Measurements from ENCODE around the gene SLC4A5.
A peak's percentile ranks its signal among the peaks of the same experiment; 100 is the strongest.

SLC4A5 gene

GRCh38 chr2:74333175-74333574 lies 10.0 kb downstream of the SLC4A5 start:
- H3K4me3 ChIP-seq (ENCODE audit: low read length) = no peak overlapping the region
- no peaks in the 10 kb centered on the region for H3K9me2 ChIP-seq (replicated peaks; ENCODE audit: control insufficient read depth, low read length)
- H3K27me3 ChIP-seq (ENCODE audit: control insufficient read depth, low read length) = peaks cover 14% of the 10 kb centered on the region; the same call in 1 of the 2 replicates
- no peaks in the 10 kb centered on the region for H3F3A ChIP-seq (ENCODE audit: control insufficient read depth, insufficient read depth)
- no peaks in the 10 kb centered on the region for H3K79me2 ChIP-seq (ENCODE audit: control insufficient read depth, low read length)
- H3K4me2 ChIP-seq (ENCODE audit: low read length) = no peak overlapping the region
- no peaks in the 10 kb centered on the region for H4K20me1 ChIP-seq (ENCODE audit: control insufficient read depth, insufficient read depth, low read depth, low read length)
- TF ChIP-seq EZH2phosphoT487 (IDR thresholded peaks at IDR 0.05; ENCODE audit: borderline replicate concordance, low read length) (no peak), CTCF (IDR thresholded peaks at IDR 0.05; ENCODE audit: low read depth, low read length, poor library complexity, severe bottlenecking) (peak; percentile 35)
- H3K4me1 ChIP-seq (ENCODE audit: control insufficient read depth, low read length) = no peaks in the 10 kb centered on the region
- H3K36me3 ChIP-seq (ENCODE audit: control insufficient read depth, low read length) = no peaks in the 10 kb centered on the region
- no peak overlapping the region for H3K27ac ChIP-seq (ENCODE audit: low read depth, low read length)
- H3K9me3 ChIP-seq (ENCODE audit: control insufficient read depth, insufficient read depth, low read length) = no peaks in the 10 kb centered on the region

GRCh38 chr2:74332550-74333174 lies 10.6 kb downstream of the SLC4A5 start:
- Histone ChIP-seq H3K36me3 (ENCODE audit: control insufficient read depth, low read length) (no peaks in the 10 kb centered on the region), H3K27me3 (ENCODE audit: control insufficient read depth, low read length) (peaks cover 17% of the 10 kb centered on the region), H3K9me2 (replicated peaks; ENCODE audit: control insufficient read depth, low read length) (no peaks in the 10 kb centered on the region), H3F3A (ENCODE audit: control insufficient read depth, insufficient read depth) (no peaks in the 10 kb centered on the region), H4K20me1 (ENCODE audit: control insufficient read depth, insufficient read depth, low read depth, low read length) (no peaks in the 10 kb centered on the region), H3K4me3 (ENCODE audit: low read length) (no peak overlapping the region), H3K4me2 (ENCODE audit: low read length) (no peak overlapping the region), H3K9me3 (ENCODE audit: control insufficient read depth, insufficient read depth, low read length) (no peaks in the 10 kb centered on the region), H3K4me1 (ENCODE audit: control insufficient read depth, low read length) (no peaks in the 10 kb centered on the region), H3K79me2 (ENCODE audit: control insufficient read depth, low read length) (no peaks in the 10 kb centered on the region), H3K27ac (ENCODE audit: low read depth, low read length) (no peak overlapping the region)
- TF ChIP-seq CTCF (IDR thresholded peaks at IDR 0.05; ENCODE audit: low read depth, low read length, poor library complexity, severe bottlenecking) (no peak), EZH2phosphoT487 (IDR thresholded peaks at IDR 0.05; ENCODE audit: borderline replicate concordance, low read length) (no peak)

GRCh38 chr2:74328573-74328972 lies 14.6 kb downstream of the SLC4A5 start:
- no peak overlapping the region for H3K4me3 ChIP-seq (ENCODE audit: low read length)
- H3K27me3 ChIP-seq (ENCODE audit: control insufficient read depth, low read length) = peaks cover 31% of the 10 kb centered on the region
- no peak for TF ChIP-seq EZH2phosphoT487 (IDR thresholded peaks at IDR 0.05; ENCODE audit: borderline replicate concordance, low read length)
- no peak for TF ChIP-seq CTCF (IDR thresholded peaks at IDR 0.05; ENCODE audit: low read depth, low read length, poor library complexity, severe bottlenecking)

More at GRCh38 chr2:74328573-74328972, 14.6 kb downstream of the SLC4A5 start:
- no peak overlapping the region for H3K27ac ChIP-seq (ENCODE audit: low read depth, low read length)
- no peaks in the 10 kb centered on the region for H3K9me3 ChIP-seq (ENCODE audit: control insufficient read depth, insufficient read depth, low read length)
- no peaks in the 10 kb centered on the region for H4K20me1 ChIP-seq (ENCODE audit: control insufficient read depth, insufficient read depth, low read depth, low read length)
- no peak overlapping the region for H3K4me2 ChIP-seq (ENCODE audit: low read length)
- no peaks in the 10 kb centered on the region for H3K4me1 ChIP-seq (ENCODE audit: control insufficient read depth, low read length)
- no peaks in the 10 kb centered on the region for H3K9me2 ChIP-seq (replicated peaks; ENCODE audit: control insufficient read depth, low read length)
- no peaks in the 10 kb centered on the region for H3F3A ChIP-seq (ENCODE audit: control insufficient read depth, insufficient read depth)
- H3K36me3 ChIP-seq (ENCODE audit: control insufficient read depth, low read length) = no peaks in the 10 kb centered on the region
- no peaks in the 10 kb centered on the region for H3K79me2 ChIP-seq (ENCODE audit: control insufficient read depth, low read length)

All from DOHH2 (cell line).